Psoas muscle (tissue), 8 donors: ENCODE results near the gene FICD. TPM values are rescaled to one million over a fixed set of nuclear protein-coding genes. Genes with fewer than 3 reads are reported as not detected.

ENCODE experiments used
- ATAC-seq, 4 donors: fragments of 200-7000 bp; cut with Tn5 transposase; one replicate each; pipeline ENCODE4 v1.9.1; 2020; ENCODE audit warnings: moderate library complexity in 3 of 4, mild to moderate bottlenecking in 2 of 4
- DNase-seq, 2 donors: peaks; one replicate each; pipeline ENCODE4 v3.0.0-alpha.2; 2020
- H3K27ac ChIP-seq: fragments of 200-600 bp; one replicate; pipeline ENCODE4 v1.8.0; 2022
- H3K27me3 ChIP-seq, 3 donors: fragments of 200-600 bp in 1 of 3; one replicate each; pipeline versions ENCODE4 v1.6.1 to v1.8.0; 2013 to 2022; ENCODE audit warnings: low read length in 2 of 3, mild to moderate bottlenecking in 2 of 3, moderate library complexity in 1 of 3; ENCODE audit not compliant: insufficient read depth in 3 of 3
- H3K36me3 ChIP-seq, 2 donors: fragments of 200-600 bp in 1 of 2; one replicate each; pipeline versions ENCODE4 v1.6.1 to v1.8.0; 2013 to 2022; ENCODE audit warnings: low read depth in 1 of 2, mild to moderate bottlenecking in 1 of 2, moderate library complexity in 1 of 2; ENCODE audit not compliant: insufficient read depth in 1 of 2
- H3K4me1 ChIP-seq: fragments of 200-600 bp; one replicate; pipeline ENCODE4 v1.8.0; 2022
- H3K4me3 ChIP-seq: fragments of 200-600 bp; one replicate; pipeline ENCODE4 v1.8.0; 2022; ENCODE audit warnings: mild to moderate bottlenecking
- H3K9me3 ChIP-seq: fragments of 200-600 bp; one replicate; pipeline ENCODE4 v1.8.0; 2022
- WGBS, 3 donors: extraction: QIAGEN DNeasy Blood & Tissue Kit; methylation state at CpG; one replicate each; pipeline versions ENCODE4 v1.1.6 to v1.1.7; 2013; 5-methylcytosine and 5-hydroxymethylcytosine counted together
- intact Hi-C, 2 donors: fragments of 100-400 bp; cut with DNase I; formaldehyde crosslinking; loops; one replicate each; pipeline versions ENCODE4 v1.11.0 to v1.14.2; 2022
- polyA plus RNA-seq, 3 donors: library from polyadenylated mRNA; stranded (reverse); fragments of 200-250 nt; gene quantifications; one replicate each; pipeline ENCODE4 v1.2.3, GENCODE V29; 2013
- total RNA-seq, 4 donors: library from RNA; stranded (reverse); fragmentation: NEBNext Ultra II Directional in 2 of 4; extraction: Animal tissue kit (Norgen Biotek cat#: 25700) in 2 of 4; gene quantifications; one replicate each; pipeline versions ENCODE4 v1.2.1 to v1.2.4, GENCODE V29; 2021 to 2023
- TF ChIP-seq, protein P1 (sequence below): fragments of 200-600 bp; IDR thresholded peaks from one replicate; pipeline ENCODE4 v1.8.0; 2022; ENCODE audit warnings: antibody characterized with exemption
- donor health status: healthy with polysubstance abuse.
- donor health status: DM: no; HTN: no; CAD: no; lungs with moderate emphysema.
- donor health status: Bipolar disorder and iron deficiency.
- donor health status: healthy.
- donor health status: DM: yes; HTN: yes; CAD: no.
- donor health status: DM: no; HTN: no; CAD: no.
- donor health status: DM: no; HTN: no; CAD: no.
- donor health status: DM: yes; HTN: yes; CAD: no.

The FICD gene
- total and polyA plus RNA-seq, 7 donors: 1.6 to 5.5 (median 4.2) TPM

- DNase-seq (no peak), ATAC-seq (no peak)
- WGBS, 3 donors: 59 to 69% (median 66%) methylated on average over 2 of the region's 2 CpGs
- intact Hi-C loops: no loop called here
- H3K9me3 ChIP-seq: no peaks in the 10 kb centered on the region
- H3K27me3 ChIP-seq: peaks cover 0 to 6% (median 0%) of the 10 kb centered on the region in 3 donors
- H3K4me3 ChIP-seq: no peak overlapping the region
- no peak overlapping the region for H3K27ac ChIP-seq
- no peaks in the 10 kb centered on the region for H3K4me1 ChIP-seq
- TF ChIP-seq, protein P1, sequence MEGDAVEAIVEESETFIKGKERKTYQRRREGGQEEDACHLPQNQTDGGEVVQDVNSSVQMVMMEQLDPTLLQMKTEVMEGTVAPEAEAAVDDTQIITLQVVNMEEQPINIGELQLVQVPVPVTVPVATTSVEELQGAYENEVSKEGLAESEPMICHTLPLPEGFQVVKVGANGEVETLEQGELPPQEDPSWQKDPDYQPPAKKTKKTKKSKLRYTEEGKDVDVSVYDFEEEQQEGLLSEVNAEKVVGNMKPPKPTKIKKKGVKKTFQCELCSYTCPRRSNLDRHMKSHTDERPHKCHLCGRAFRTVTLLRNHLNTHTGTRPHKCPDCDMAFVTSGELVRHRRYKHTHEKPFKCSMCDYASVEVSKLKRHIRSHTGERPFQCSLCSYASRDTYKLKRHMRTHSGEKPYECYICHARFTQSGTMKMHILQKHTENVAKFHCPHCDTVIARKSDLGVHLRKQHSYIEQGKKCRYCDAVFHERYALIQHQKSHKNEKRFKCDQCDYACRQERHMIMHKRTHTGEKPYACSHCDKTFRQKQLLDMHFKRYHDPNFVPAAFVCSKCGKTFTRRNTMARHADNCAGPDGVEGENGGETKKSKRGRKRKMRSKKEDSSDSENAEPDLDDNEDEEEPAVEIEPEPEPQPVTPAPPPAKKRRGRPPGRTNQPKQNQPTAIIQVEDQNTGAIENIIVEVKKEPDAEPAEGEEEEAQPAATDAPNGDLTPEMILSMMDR: no peak
- H3K36me3 ChIP-seq: no peaks in the 10 kb centered on the region
Measured at GRCh38 chr12:108475396-108475795, 39.7 kb upstream of the FICD start.

DNA sequence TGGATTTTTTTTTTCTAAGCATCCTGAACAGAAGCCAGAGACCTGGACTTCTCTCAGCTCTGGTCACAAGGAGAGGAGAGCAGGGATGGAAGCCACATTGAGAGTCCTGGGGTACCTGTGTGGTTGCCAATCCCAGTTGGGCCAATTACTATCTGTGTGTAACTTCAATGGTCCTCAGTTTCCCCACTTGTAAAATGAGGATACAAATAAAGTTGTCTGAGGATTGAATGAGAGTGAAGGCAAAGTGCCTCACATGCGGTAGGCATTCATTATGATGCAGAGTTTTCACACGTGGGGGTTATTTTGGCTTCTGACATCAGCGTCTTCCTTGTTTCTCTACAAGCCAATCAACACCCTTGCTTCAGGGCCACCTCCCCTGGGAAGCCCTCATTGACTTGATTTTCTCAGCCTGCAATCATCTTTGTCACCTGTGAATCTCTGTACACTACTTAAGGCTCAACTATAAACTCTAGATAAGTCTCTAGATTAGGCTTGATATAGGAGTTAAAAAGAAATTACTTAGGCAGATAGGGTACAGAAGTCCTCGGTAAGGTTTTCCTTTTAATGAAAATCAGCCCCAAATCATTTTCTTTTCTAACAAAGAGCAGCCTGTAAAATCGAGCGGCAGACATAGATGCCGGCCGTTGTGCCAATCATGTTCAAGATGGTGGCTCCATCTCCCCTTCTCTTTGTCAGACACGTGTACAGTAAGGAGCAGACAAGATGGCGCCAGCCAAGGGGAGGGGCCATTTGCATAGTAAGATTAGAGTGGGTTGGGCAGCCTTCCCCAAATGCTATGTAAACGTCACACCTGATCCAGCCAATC, 37.8 kb upstream of the FICD start:
- TF ChIP-seq, protein P1: no peak
- H3K9me3 ChIP-seq: no peaks in the 10 kb centered on the region
- intact Hi-C loops: no loop called here
- WGBS, 3 donors: 74 to 76% (median 75%) methylated on average over 11 of the region's 11 CpGs
- no peaks in the 10 kb centered on the region for H3K36me3 ChIP-seq
- no peaks in the 10 kb centered on the region for H3K4me1 ChIP-seq
- H3K27me3 ChIP-seq: peaks cover 0 to 6% (median 0%) of the 10 kb centered on the region in 3 donors
- H3K4me3 ChIP-seq: no peak overlapping the region
- no peak for ATAC-seq
- DNase-seq: no peak
- no peak overlapping the region for H3K27ac ChIP-seq

GRCh38 chr12:108477881-108478259, 37.2 kb upstream of the FICD start:
- H3K36me3 ChIP-seq: no peaks in the 10 kb centered on the region
- no peak overlapping the region for H3K4me3 ChIP-seq
- H3K4me1 ChIP-seq: no peaks in the 10 kb centered on the region
- peaks cover 0 to 2% (median 0%) of the 10 kb centered on the region in 3 donors for H3K27me3 ChIP-seq
- H3K9me3 ChIP-seq: no peaks in the 10 kb centered on the region
- TF ChIP-seq, protein P1: no peak
- 65 to 70% (median 68%) methylated on average over 6 of the region's 6 CpGs for WGBS, 3 donors
- H3K27ac ChIP-seq: no peak overlapping the region
- DNase-seq (no peak), ATAC-seq (no peak)
- intact Hi-C loops: no loop called here

GRCh38 chr12:108478611-108479206, 36.4 kb upstream of the FICD start:
- WGBS, 3 donors: 51 to 52% (median 52%) methylated on average over 8 of the region's 8 CpGs
- TF ChIP-seq, protein P1: no peak
- DNase-seq (no peak), ATAC-seq (no peak)
- intact Hi-C loops: no loop called here
- Histone ChIP-seq H3K9me3 (no peaks in the 10 kb centered on the region), H3K27ac (no peak overlapping the region), H3K4me1 (no peaks in the 10 kb centered on the region), H3K36me3 (no peaks in the 10 kb centered on the region), H3K27me3 (peaks cover 0 to 2% (median 0%) of the 10 kb centered on the region in 3 donors), H3K4me3 (no peak overlapping the region)
